Measurements from ENCODE around the gene ST6GALNAC5. TPM values are rescaled to one million over a fixed set of nuclear protein-coding genes. Genes with fewer than 3 reads are reported as not detected.
A peak's percentile ranks its signal among the peaks of the same experiment; 100 is the strongest.
"Not testable (repeated sequence)": the region's sequence is repeated elsewhere in the genome, so short reads cannot be mapped to it uniquely, and the experiment has no call there.

ST6GALNAC5 gene
- total RNA-seq, 1 donor from 2014 or later, result not detected

GRCh38 chr1:76866566-76866965, 714 bp upstream of the ST6GALNAC5 start:
- DNase-seq (ENCODE audit: low read depth in 2 of 2), result no peak

- peak; percentile 25 to 35 for DNase-seq (ENCODE audit: low read depth in 2 of 2)
These were observed 1.0 kb downstream of the ST6GALNAC5 start for GRCh38 chr1:76868154-76868882.

- DNase-seq (ENCODE audit: low read depth in 2 of 2), result no peak
These were observed 1.6 kb downstream of the ST6GALNAC5 start for GRCh38 chr1:76868916-76869315.

GRCh38 chr1:76870037-76870436, 2.8 kb downstream of the ST6GALNAC5 start:
- no peak for DNase-seq (ENCODE audit: low read depth in 2 of 2)

- no peak for DNase-seq (ENCODE audit: low read depth in 2 of 2)
These were observed 4.2 kb downstream of the ST6GALNAC5 start for GRCh38 chr1:76871355-76871974.

- DNase-seq (ENCODE audit: low read depth in 2 of 2), result no peak
These were observed 5.7 kb downstream of the ST6GALNAC5 start for GRCh38 chr1:76872944-76873343.

GRCh38 chr1:76876655-76877395, 9.5 kb downstream of the ST6GALNAC5 start:
- no peak for DNase-seq (ENCODE audit: low read depth in 2 of 2)

- DNase-seq (ENCODE audit: low read depth in 2 of 2), result not testable (repeated sequence)
These were observed 11.7 kb downstream of the ST6GALNAC5 start for GRCh38 chr1:76879014-76879413.

- DNase-seq (ENCODE audit: low read depth in 2 of 2), result no peak
These were observed 14.5 kb downstream of the ST6GALNAC5 start for GRCh38 chr1:76881762-76882161.

- no peak for DNase-seq (ENCODE audit: low read depth in 2 of 2)
These were observed 24.8 kb downstream of the ST6GALNAC5 start for GRCh38 chr1:76891931-76892622.

- DNase-seq (ENCODE audit: low read depth in 2 of 2), result no peak
These were observed 25.4 kb downstream of the ST6GALNAC5 start for GRCh38 chr1:76892675-76893074.

- DNase-seq (ENCODE audit: low read depth in 2 of 2), result peak; percentile 55 to 57
These were observed 34.0 kb downstream of the ST6GALNAC5 start for GRCh38 chr1:76901158-76901767.

GRCh38 chr1:76905876-76906595, 38.8 kb downstream of the ST6GALNAC5 start:
- DNase-seq (ENCODE audit: low read depth in 2 of 2), result no peak

- DNase-seq (ENCODE audit: low read depth in 2 of 2), result no peak
These were observed 42.0 kb downstream of the ST6GALNAC5 start for GRCh38 chr1:76909311-76909710.

- DNase-seq (ENCODE audit: low read depth in 2 of 2), result no peak
These were observed 51.8 kb downstream of the ST6GALNAC5 start for GRCh38 chr1:76919085-76919484.

- no peak for DNase-seq (ENCODE audit: low read depth in 2 of 2)
These were observed 54.3 kb downstream of the ST6GALNAC5 start for GRCh38 chr1:76921590-76921989.

- DNase-seq (ENCODE audit: low read depth in 2 of 2), result no peak
These were observed 58.5 kb downstream of the ST6GALNAC5 start for GRCh38 chr1:76925825-76926224.

- DNase-seq (ENCODE audit: low read depth in 2 of 2), result no peak
These were observed 61.2 kb downstream of the ST6GALNAC5 start for GRCh38 chr1:76928522-76928921.

GRCh38 chr1:76929136-76929535, 61.9 kb downstream of the ST6GALNAC5 start:
- DNase-seq (ENCODE audit: low read depth in 2 of 2), result no peak

All from lung microvascular endothelial cell (primary cell).